Tibial artery (tissue), 4 donors: ENCODE data around the gene SH3GLB1.

Experiments
- DNase-seq, 2 donors: peaks; one replicate each; pipeline ENCODE4 v3.0.0-alpha.2; 2019
- H3K27ac ChIP-seq, 2 donors: fragments of 200-600 bp; sonication (generic) in 1 of 2; 1 replicate in 1 of 2; 2 replicates in 1 of 2; pipeline ENCODE4 v1.5.1; 2018 to 2019; ENCODE audit warnings: mild to moderate bottlenecking in 1 of 2
- H3K27me3 ChIP-seq, 2 donors: fragments of 200-600 bp; sonication (generic) in 1 of 2; one replicate each; pipeline versions ENCODE4 v1.5.1 to v1.6.0; 2016 to 2019
- H3K36me3 ChIP-seq, 3 donors: fragments of 200-600 bp; sonication (generic) in 2 of 3; one replicate each; pipeline ENCODE4 v1.5.1; 2016 to 2019; ENCODE audit warnings: mild to moderate bottlenecking in 2 of 3
- H3K4me1 ChIP-seq, 4 donors: fragments of 200-600 bp; sonication (generic) in 2 of 4; 1 replicate in 3 of 4; 2 replicates in 1 of 4; pipeline ENCODE4 v1.5.1; 2016 to 2019
- H3K4me3 ChIP-seq, 2 donors: fragments of 200-600 bp; sonication (generic) in 1 of 2; 1 replicate in 1 of 2; 2 replicates in 1 of 2; pipeline ENCODE4 v1.5.1; 2018 to 2019; ENCODE audit warnings: mild to moderate bottlenecking in 2 of 2
- H3K9me3 ChIP-seq, 3 donors: fragments of 200-600 bp; sonication (generic) in 1 of 3; one replicate each; pipeline ENCODE4 v1.5.1; 2016 to 2019
- intact Hi-C: fragments of 100-400 bp; cut with DNase I; formaldehyde crosslinking; loops from one replicate; pipeline ENCODE4 v1.15.0; 2023; ENCODE audit warnings: low total_unique reads
- TF ChIP-seq, protein P1 (sequence below), 2 experiments: fragments of 200-600 bp in 1 of 2; fragments of 450-650 bp in 1 of 2; IDR thresholded peaks; one replicate each; pipeline ENCODE4 v1.5.1; 2017 to 2019; ENCODE audit warnings: antibody characterized with exemption in 2 of 2, mild to moderate bottlenecking in 1 of 2, moderate library complexity in 1 of 2

SH3GLB1 gene

DNA sequence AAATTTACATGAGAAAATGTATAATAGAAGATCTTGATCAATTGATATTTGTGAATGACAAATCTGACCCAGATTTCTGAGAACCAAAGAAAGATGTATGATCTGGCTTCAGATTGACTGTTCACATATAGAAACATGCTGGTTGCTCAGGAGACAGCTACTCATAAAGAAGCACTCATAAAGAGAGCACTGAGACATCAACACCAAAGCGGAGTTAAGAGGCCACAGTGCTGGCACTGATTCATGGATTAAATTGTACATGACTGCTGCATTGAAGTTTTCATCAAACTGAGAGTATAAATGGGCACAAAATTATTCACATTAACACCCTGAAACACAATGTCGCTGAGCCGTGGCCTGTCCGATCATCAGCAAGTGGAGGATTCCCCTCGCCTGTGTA is 46.2 kb downstream of the SH3GLB1 start:
- intact Hi-C loops = no loop called here
- DNase-seq = no peak
- Histone ChIP-seq H3K27ac (no peak overlapping the region), H3K4me1 (no peaks in the 10 kb centered on the region), H3K9me3 (no peaks in the 10 kb centered on the region), H3K36me3 (peaks cover 0 to 10% (median under 1%) of the 10 kb centered on the region in 3 donors), H3K4me3 (no peak overlapping the region), H3K27me3 (no peaks in the 10 kb centered on the region)
- TF ChIP-seq, protein P1, sequence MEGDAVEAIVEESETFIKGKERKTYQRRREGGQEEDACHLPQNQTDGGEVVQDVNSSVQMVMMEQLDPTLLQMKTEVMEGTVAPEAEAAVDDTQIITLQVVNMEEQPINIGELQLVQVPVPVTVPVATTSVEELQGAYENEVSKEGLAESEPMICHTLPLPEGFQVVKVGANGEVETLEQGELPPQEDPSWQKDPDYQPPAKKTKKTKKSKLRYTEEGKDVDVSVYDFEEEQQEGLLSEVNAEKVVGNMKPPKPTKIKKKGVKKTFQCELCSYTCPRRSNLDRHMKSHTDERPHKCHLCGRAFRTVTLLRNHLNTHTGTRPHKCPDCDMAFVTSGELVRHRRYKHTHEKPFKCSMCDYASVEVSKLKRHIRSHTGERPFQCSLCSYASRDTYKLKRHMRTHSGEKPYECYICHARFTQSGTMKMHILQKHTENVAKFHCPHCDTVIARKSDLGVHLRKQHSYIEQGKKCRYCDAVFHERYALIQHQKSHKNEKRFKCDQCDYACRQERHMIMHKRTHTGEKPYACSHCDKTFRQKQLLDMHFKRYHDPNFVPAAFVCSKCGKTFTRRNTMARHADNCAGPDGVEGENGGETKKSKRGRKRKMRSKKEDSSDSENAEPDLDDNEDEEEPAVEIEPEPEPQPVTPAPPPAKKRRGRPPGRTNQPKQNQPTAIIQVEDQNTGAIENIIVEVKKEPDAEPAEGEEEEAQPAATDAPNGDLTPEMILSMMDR (IDR thresholded peaks at IDR 0.05) = no peak

DNA sequence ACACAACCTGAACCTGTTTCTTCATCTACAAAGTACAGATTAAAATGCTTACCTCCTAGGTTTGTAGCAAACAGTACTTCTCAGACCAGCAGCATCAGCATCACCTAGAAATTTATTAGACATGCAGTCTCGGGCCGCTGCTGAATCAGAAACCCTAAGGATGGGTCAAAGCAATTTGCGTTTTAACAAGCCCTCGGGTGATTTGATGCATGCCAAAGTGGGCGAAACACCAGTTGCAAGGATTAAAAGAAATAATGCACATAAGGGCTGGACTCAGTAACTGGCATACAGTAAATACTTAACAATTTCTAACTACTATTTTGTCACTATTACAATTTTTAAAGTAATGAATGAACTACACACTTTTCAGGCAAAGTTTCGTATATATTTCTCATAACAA is 47.5 kb downstream of the SH3GLB1 start:
- Histone ChIP-seq H3K36me3 (no peaks in the 10 kb centered on the region), H3K4me1 (no peaks in the 10 kb centered on the region), H3K4me3 (no peak overlapping the region), H3K27ac (no peak overlapping the region), H3K27me3 (no peaks in the 10 kb centered on the region), H3K9me3 (no peaks in the 10 kb centered on the region)
- TF ChIP-seq, protein P1 (IDR thresholded peaks at IDR 0.05) = no peak
- DNase-seq = no peak
- intact Hi-C loops = no loop called here

DNA sequence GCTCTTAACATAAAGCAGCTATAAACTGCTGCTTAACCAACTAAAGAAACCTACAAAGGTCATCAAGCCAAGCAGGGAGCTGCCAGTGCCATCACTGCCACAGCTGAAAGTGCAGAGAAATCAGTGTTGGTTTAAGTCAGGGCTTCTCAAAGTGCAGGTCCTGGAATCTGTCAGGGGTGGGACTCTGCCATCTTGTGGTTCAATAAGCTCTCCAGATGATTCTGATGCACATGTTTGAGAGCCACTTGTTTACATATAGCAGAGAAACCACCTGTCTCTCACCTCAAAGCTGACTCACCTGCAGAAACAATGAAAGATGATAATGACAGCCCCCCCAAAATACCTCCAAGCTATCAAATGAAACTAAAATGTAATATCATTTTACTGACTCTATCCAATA is 49.3 kb downstream of the SH3GLB1 start:
- intact Hi-C loops = no loop called here
- TF ChIP-seq, protein P1 (IDR thresholded peaks at IDR 0.05) = no peak
- Histone ChIP-seq H3K36me3 (no peaks in the 10 kb centered on the region), H3K4me3 (no peak overlapping the region), H3K9me3 (no peaks in the 10 kb centered on the region), H3K4me1 (peaks cover 0 to 11% (median 0%) of the 10 kb centered on the region in 4 donors), H3K27me3 (no peaks in the 10 kb centered on the region), H3K27ac (no peak overlapping the region)
- no peak for DNase-seq

DNA sequence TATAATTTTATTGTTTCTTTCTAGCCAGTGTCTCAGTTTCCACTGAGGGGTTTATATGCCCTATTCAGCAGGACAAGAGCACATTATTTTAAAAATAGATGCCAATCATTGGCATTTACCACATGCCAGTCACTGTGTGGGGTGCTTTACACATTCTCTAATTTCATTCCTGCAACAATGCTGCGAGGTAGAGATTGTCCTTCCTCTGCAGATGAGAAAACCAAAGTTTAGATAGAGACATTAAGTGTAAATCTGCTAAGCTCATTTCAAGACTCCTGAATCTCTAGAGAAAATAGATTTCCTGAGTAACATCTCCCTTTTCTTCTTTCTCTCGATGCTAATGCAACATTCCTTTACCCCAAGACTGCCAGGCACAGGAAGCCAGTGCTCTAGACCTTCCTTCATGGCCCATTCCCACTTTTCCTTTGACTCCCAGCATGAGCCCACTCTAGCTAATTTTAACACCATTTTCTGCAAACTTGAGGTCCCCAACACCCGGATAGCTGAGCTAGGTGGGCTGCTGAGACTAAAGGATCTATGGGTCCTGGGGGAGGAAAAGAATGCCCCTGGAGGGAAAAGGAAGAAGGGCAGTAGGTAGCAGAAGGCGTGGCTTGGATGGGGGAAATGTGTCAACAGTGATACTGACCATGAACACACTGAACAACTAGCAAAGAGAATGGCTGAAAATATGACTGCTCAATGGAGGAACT is 50.0 kb downstream of the SH3GLB1 start:
- Histone ChIP-seq H3K4me3 (no peak overlapping the region), H3K4me1 (peaks cover 0 to 11% (median 0%) of the 10 kb centered on the region in 4 donors), H3K9me3 (no peaks in the 10 kb centered on the region), H3K27me3 (no peaks in the 10 kb centered on the region), H3K36me3 (no peaks in the 10 kb centered on the region), H3K27ac (no peak overlapping the region)
- intact Hi-C loops = no loop called here
- no peak for DNase-seq
- TF ChIP-seq, protein P1 (IDR thresholded peaks at IDR 0.05) = no peak

DNA sequence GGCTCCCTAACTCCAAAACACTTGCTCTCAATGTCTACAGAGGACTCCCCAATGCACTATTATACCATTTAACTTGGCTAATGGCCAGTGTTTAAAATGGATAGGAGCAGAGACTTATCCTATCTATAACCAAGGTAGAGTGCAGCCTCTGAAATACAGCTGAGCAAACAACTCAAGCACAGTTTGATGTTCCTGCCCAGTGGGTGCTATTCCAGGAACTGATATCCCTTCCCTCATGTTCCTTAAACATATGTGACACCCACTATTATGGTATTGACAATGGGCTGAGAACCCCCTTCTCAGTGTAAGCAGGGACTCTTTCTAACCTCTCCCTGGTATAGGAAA is 51.7 kb downstream of the SH3GLB1 start:
- TF ChIP-seq, protein P1 (IDR thresholded peaks at IDR 0.05) = no peak
- intact Hi-C loops = no loop called here
- Histone ChIP-seq H3K27me3 (no peaks in the 10 kb centered on the region), H3K27ac (no peak overlapping the region), H3K4me1 (peaks cover 0 to 11% (median 0%) of the 10 kb centered on the region in 4 donors), H3K4me3 (no peak overlapping the region), H3K36me3 (no peaks in the 10 kb centered on the region), H3K9me3 (no peaks in the 10 kb centered on the region)
- DNase-seq = no peak
